GM19238 (cell line): ENCODE results near the gene CBLB.
"Not testable (repeated sequence)": the region's sequence is repeated elsewhere in the genome, so short reads cannot be mapped to it uniquely, and the experiment has no call there.

Experiments used
- DNase-seq: peaks from one replicate; pipeline ENCODE4 v3.0.0; 2011; ENCODE audit warnings: low spot score; ENCODE audit not compliant: insufficient read length

CBLB gene

GRCh38 chr3:105758451-105758850 lies 110.4 kb downstream of the CBLB start:
- DNase-seq = no peak

- no peak for DNase-seq
These were observed 113.5 kb downstream of the CBLB start for GRCh38 chr3:105755121-105755886.

DNA sequence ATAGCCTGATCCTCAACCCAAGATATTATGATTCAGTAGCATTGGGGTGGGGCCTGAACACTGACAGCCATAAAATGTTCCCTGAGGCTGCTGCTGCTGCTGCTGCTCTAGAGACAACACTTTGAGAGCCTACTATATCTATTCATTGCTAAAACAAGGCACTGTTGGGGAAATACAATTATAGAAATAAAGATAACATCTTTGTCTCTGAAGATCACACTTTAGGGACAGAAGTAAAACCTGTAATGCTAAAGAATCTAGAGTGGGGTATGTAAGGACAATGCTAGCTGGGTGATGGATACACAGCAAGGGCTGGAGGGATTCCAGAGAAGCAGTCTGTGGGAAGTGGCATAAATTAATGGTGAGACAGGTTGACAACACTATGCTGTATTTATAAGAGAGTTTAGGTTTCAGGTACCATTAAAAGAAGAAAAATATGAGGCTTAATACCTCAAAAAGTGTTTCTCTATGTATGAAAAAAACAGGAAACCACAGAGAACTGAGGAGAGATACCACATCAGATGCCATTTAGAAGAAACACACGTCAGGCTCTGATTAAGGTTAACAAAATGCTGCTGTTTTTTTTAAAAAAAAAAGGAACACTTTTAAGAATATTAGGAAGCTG lies 115.9 kb downstream of the CBLB start:
- DNase-seq = no peak

GRCh38 chr3:105747696-105748095 lies 121.1 kb downstream of the CBLB start:
- DNase-seq = no peak

DNA sequence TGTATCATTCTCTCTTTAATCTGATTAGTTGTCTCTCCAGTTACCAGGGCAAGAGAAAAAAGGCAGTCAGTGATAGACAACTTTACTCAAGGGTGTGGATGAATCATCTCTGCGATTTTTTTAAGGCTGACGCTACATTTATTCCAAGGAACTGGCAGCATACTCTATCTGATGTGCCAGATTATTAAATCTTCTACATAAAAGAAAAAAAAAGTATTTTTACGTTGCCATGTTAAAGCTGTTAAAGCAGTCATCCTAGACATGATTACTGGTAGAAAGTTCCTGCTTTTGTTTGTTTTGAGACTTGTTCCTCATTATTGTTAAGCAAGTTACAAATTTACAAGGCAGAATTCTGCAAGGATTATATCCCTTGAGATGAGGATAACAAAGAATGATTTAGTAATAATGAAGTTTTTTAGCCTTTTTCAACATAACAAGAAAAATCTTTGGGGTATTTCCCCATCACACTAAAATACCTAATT lies 121.7 kb downstream of the CBLB start:
- no peak for DNase-seq

GRCh38 chr3:105746231-105746996 lies 122.4 kb downstream of the CBLB start:
- no peak for DNase-seq

- DNase-seq = no peak
These were observed 123.8 kb downstream of the CBLB start for GRCh38 chr3:105745046-105745445.

- DNase-seq = no peak
These were observed 124.6 kb downstream of the CBLB start for GRCh38 chr3:105744202-105744601.

DNA sequence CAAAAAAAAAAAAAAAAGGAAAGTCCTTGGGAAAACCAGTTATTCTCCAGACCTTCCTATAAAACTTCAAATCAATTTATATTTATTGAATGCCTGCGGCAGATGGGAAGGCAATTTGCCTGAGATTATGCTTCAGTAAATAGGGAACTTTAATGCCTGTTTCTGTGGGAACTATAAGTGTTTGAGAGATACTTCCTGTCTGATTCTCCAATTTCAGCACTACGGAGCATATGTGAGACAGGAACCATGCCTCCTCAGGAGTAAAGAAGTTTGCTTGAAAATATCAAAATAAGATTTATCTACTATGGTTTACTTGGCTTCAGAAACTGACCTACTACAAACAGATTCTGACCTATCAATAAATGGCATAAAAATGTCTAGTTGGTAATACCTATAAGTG lies 135.5 kb downstream of the CBLB start:
- no peak for DNase-seq

DNA sequence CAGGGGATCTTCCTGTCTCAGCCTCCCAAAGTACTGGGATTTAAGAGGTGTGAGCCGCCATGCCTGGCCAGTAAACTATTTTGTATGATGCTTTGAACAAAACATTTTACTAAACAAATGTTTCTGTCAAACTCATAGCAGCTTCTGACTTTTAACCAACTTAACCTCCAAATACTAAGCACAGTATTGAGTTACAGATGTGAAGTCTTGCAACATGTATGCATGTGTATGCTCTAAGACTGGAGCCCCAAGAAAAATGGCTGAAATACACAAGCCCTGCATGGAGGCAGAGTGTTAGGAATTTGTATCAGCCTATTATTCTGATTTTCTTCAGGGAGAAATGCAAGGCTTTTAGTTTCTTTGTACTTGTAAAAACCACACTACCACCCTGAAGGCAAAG lies 137.1 kb downstream of the CBLB start:
- no peak for DNase-seq

DNA sequence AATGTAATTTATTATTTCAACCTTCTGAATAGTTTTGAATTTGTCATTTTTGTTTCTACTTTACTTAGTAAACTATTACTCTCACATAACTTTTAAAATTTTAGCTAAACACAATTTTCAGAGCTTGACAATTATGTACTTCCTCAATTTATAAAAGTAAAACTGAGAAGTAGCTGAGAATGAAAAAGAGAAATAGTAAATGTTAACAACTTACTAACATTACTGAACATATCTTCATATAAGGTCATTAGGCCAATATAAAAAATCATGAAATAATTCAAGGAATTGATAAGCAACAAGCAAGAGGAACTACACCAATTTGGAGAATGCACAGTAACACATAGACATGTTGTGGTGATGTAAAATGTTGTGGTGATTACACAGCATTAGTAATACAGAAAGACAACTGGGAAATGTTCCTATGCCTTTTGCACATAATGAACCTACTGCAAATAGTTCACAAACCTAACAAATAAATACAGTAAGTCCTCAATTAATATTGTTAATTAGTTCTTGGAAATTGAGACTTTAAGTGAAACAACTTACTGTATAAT lies 137.9 kb downstream of the CBLB start:
- no peak for DNase-seq

DNA sequence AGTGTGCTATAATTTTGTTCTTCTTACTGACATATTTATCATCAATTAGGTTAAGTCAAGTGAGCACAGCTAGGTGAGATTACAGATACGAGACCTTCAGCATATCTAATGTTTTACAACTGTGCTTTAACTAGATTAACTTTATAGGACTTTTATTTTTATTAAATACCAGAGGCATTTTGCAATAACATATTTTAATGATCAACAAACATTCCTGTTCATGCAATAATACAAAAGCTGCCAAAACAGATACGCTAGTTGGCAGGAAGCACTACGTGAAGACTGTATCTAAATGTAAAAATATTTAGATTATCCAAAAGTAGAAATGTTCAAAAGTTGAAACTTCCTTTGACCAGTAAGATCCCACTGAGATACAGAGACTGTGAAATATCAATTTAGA lies 139.1 kb downstream of the CBLB start:
- DNase-seq = no peak

DNA sequence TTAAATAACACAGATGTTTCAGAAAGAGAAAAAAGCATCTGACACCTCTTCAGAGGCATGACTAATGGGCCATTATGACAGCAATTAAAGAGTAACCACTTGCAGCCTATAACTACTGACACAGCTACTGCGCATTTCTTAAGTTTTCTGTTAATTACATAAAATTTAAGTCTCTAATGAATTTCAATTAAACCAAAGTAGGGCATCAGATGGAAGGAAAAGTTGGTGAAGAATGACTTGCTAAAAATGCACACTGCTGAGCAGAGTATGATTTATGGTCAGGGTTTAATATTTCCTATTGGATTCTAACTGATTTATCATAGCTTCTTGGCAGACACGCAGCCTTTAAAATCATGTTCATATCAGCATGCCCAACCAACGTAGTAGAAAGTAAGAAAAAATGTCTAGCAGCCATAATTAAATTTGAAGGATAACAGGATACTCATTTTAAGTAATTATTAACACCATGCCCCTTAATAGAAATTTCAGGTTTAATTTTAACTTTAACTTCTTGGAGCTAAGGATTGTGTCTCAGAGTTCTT lies 140.0 kb downstream of the CBLB start:
- no peak for DNase-seq

DNA sequence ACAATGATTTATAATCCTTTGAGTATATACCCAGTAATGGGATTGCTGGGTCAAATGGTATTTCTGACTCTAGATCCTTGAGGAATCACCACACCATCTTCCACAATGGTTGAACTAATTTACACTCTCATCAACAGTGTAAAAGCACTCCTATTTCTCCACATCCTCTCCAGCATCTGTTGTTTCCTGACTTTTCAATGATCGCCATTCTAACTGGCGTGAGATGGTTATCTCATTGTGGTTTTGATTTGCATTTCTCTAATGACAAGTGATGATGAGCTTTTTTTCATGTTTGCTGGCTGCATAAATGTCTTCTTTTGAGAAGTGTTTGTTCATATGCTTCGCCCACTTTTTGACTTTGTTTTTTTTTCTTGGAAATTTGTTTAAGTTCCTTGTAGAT lies 141.8 kb downstream of the CBLB start:
- not testable (repeated sequence) for DNase-seq

DNA sequence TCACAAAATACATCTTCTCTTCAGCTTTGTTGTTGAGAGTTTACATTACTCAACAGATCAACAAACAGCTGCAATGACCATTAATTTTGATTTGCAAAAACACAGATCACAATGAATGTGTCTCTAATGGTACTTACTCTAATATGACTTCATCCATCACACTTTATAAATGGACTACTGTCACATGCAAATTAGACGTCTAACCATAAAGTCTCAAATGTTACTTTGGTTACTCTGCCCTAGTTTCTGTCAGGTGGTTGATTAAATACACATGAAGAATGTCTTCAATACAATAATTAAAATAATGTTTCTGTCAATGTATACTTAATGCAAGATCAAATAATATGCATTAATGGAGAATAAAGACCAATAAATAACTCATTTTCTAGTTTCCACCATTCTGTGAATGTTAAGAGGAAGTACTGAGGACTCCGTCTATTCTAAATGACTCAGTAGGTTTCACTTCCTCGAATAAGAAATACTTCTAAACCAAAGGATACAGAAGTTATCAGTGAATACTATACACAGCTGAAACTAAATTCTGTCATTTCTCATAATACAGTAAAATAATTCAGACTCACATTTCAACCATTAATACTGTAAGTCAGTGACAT lies 145.8 kb downstream of the CBLB start:
- peak; percentile 10 for DNase-seq

GRCh38 chr3:105719791-105720190 lies 149.0 kb downstream of the CBLB start:
- no peak for DNase-seq

GRCh38 chr3:105715372-105715771 lies 153.4 kb downstream of the CBLB start:
- no peak for DNase-seq

DNA sequence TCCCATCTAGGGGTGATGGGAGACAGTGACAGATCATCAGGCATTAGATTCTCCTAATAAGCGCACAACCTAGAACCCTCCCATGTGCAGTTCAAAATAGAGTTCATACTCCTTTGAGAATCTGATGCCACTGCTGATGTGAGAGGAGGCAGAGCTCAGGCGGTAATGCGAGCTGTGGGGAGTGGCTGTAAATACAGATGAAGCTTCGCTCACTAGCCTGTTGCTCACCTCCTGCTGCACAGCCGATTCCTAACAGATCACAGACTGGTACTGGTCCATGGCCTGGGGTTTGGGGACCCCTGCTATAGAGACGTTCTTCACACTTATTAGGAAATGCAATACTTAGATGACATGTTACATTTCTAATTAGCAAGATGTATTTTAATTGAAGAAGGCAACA lies 154.4 kb downstream of the CBLB start:
- no peak for DNase-seq

DNA sequence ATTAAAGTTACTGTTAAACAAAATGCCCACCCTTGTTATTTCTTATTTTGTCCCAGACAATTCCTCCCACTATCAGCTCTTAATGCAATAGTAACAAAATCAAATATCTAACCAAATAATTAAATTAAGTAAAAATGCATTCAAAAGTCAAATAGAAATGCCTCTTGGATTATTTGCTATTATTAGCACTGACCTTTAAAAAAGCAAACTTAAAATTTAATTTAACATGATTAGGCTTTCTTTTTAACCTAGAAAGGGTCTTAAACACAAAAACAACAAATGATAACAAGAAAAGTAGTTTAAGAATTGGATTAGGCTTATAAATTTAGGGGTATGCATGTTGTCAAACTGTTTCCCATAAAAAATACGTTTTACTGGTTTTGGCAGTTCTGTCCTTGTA lies 159.8 kb downstream of the CBLB start:
- DNase-seq = no peak

GRCh38 chr3:105707009-105707408 lies 161.8 kb downstream of the CBLB start:
- DNase-seq = no peak

DNA sequence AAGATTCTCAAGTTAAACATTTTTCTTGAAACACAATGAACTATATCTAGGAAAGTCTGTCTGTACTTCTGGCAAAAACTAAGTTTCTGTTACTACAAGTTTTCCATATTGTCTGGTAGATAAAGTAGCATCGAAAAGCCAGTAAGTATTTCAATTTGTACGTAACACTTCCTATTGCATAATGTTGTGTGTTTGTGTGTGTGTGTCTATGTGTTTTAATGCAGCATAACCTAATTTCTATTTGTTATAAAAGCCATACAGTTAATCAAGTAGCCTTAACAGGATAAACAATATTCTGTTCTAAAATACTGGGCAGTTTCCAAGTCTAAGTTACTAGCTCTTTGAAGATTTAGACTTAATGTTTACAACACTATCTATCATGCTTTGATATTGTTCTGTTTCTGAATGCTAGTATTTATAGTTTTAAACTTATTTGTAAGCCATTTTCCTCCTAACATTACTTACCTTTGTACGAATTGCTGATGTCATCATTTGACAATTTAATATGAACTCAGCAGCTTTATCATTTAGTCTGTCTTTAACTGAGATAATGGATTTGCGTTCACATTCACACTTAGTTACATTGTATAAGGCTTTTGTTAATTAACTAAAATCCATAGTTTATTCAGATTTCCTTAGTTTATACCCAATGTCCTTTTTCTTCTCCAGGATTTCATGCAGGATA lies 163.9 kb downstream of the CBLB start:
- no peak for DNase-seq
